ENCODE measurements around the gene ICAM3.

ICAM3 gene

GRCh38 chr19:10295305-10295846 lies 44.0 kb downstream of the ICAM3 start:
- peak; percentile 93 for DNase-seq (ENCODE audit: low spot score)
- TF ChIP-seq CTCF (IDR thresholded peaks at IDR 0.05; ENCODE audit: extremely low read depth, missing control alignments): no peak

- TF ChIP-seq CTCF (IDR thresholded peaks at IDR 0.05; ENCODE audit: extremely low read depth, missing control alignments): peak; percentile 17
- DNase-seq (ENCODE audit: low spot score): no peak
These were observed 45.1 kb downstream of the ICAM3 start for GRCh38 chr19:10294368-10294697.

- DNase-seq (ENCODE audit: low spot score): no peak
- no peak for TF ChIP-seq CTCF (IDR thresholded peaks at IDR 0.05; ENCODE audit: extremely low read depth, missing control alignments)
These were observed 45.6 kb downstream of the ICAM3 start for GRCh38 chr19:10293637-10294367.

GRCh38 chr19:10292789-10293636 lies 46.4 kb downstream of the ICAM3 start:
- no peak for DNase-seq (ENCODE audit: low spot score)
- no peak for TF ChIP-seq CTCF (IDR thresholded peaks at IDR 0.05; ENCODE audit: extremely low read depth, missing control alignments)

- TF ChIP-seq CTCF (IDR thresholded peaks at IDR 0.05; ENCODE audit: extremely low read depth, missing control alignments): no peak
- DNase-seq (ENCODE audit: low spot score): peak; percentile 93
These were observed 47.1 kb downstream of the ICAM3 start for GRCh38 chr19:10292206-10292788.

GRCh38 chr19:10291554-10292205 lies 47.7 kb downstream of the ICAM3 start:
- DNase-seq (ENCODE audit: low spot score): no peak
- TF ChIP-seq CTCF (IDR thresholded peaks at IDR 0.05; ENCODE audit: extremely low read depth, missing control alignments): no peak
